GM23338 (cell line): Measurements from ENCODE around the gene MBOAT1. TPM values are rescaled to one million over a fixed set of nuclear protein-coding genes. Genes with fewer than 3 reads are reported as not detected.

Source experiments
- ATAC-seq: fragments of 200-7000 bp; cut with Tn5 transposase; 3 replicates; pipeline ENCODE4 v1.9.1; 2020
- DNase-seq: peaks from one replicate; pipeline ENCODE4 v3.0.0-alpha.2; 2015; ENCODE audit warnings: low spot score
- H2AFZ ChIP-seq: fragments of 200-600 bp; sonication (generic); 2 replicates; pipeline ENCODE4 v1.8.0; 2016; ENCODE audit warnings: antibody characterized with exemption, mild to moderate bottlenecking, moderate library complexity
- H3F3A ChIP-seq: fragments of 200-600 bp; sonication (generic); replicated peaks from 2 replicates; pipeline ENCODE4 v1.8.0; 2017; ENCODE audit warnings: antibody characterized with exemption, mixed run types, low read depth
- H3K27ac ChIP-seq: fragments of 200-600 bp; sonication (generic); 2 replicates; pipeline ENCODE4 v1.6.1; 2016; ENCODE audit warnings: low read depth
- H3K27me3 ChIP-seq: fragments of 200-600 bp; sonication (generic); 2 replicates; pipeline ENCODE4 v1.8.0; 2016; ENCODE audit warnings: mild to moderate bottlenecking, mixed run types, moderate library complexity; ENCODE audit not compliant: insufficient read depth
- H3K36me3 ChIP-seq: fragments of 200-600 bp; sonication (generic); 2 replicates; pipeline ENCODE4 v1.8.0; 2016; ENCODE audit warnings: mild to moderate bottlenecking; ENCODE audit not compliant: insufficient read depth
- H3K4me1 ChIP-seq: fragments of 200-600 bp; sonication (generic); 2 replicates; pipeline ENCODE4 v1.8.0; 2016; ENCODE audit warnings: mild to moderate bottlenecking, moderate library complexity; ENCODE audit not compliant: insufficient read depth
- H3K4me2 ChIP-seq: fragments of 200-600 bp; sonication (generic); 2 replicates; pipeline ENCODE4 v1.7.1; 2017; ENCODE audit warnings: mixed run types
- H3K4me3 ChIP-seq: fragments of 200-600 bp; sonication (generic); 2 replicates; pipeline ENCODE4 v1.6.1; 2016; ENCODE audit warnings: mixed run types
- H3K79me2 ChIP-seq: fragments of 200-600 bp; sonication (generic); replicated peaks from 2 replicates; pipeline ENCODE4 v1.8.0; 2017; ENCODE audit warnings: mild to moderate bottlenecking; ENCODE audit not compliant: insufficient read depth
- H3K9me2 ChIP-seq: fragments of 200-600 bp; sonication (generic); 2 replicates; pipeline ENCODE4 v1.8.0; 2017; ENCODE audit not compliant: insufficient read depth
- H4K20me1 ChIP-seq: fragments of 200-600 bp; sonication (generic); replicated peaks from 2 replicates; pipeline ENCODE4 v1.8.0; 2017; ENCODE audit warnings: mild to moderate bottlenecking; ENCODE audit not compliant: insufficient read depth
- H3K27ac Mint-ChIP-seq: 2 replicates; pipeline ENCODE4 v1.8.0; 2020; ENCODE audit warnings: inconsistent platforms, mild to moderate bottlenecking, moderate library complexity, mixed read lengths
- H3K27me3 Mint-ChIP-seq: 3 replicates; pipeline ENCODE4 v1.8.0; 2022; ENCODE audit warnings: low read depth, mild to moderate bottlenecking, moderate library complexity, mixed read lengths, inconsistent platforms; ENCODE audit not compliant: insufficient read depth, poor library complexity
- H3K36me3 Mint-ChIP-seq: 3 replicates; pipeline ENCODE4 v1.8.0; 2021; ENCODE audit warnings: low read depth, mild to moderate bottlenecking, inconsistent platforms, moderate library complexity, mixed read lengths
- H3K4me1 Mint-ChIP-seq: 3 replicates; pipeline ENCODE4 v1.8.0; 2020; ENCODE audit warnings: mild to moderate bottlenecking, inconsistent platforms, mixed read lengths
- H3K4me3 Mint-ChIP-seq: 3 replicates; pipeline ENCODE4 v1.8.0; 2021; ENCODE audit warnings: moderate library complexity, mild to moderate bottlenecking, inconsistent platforms, mixed read lengths
- H3K9me3 Mint-ChIP-seq: 3 replicates; pipeline ENCODE4 v1.8.0; 2020; ENCODE audit warnings: moderate library complexity, mild to moderate bottlenecking, inconsistent platforms, mixed read lengths
- CREB1 ChIP-seq: fragments of 250-450 bp; sonication (Bioruptor Pico); IDR thresholded peaks from 2 replicates; pipeline ENCODE4 v1.5.0; 2020; ENCODE audit warnings: low read depth, mild to moderate bottlenecking, moderate library complexity
- CTCF ChIP-seq, 2 experiments: fragments of 200-600 bp in 1 of 2; sonication (generic) in 1 of 2; conservative IDR thresholded peaks; 2 replicates each; pipeline versions ENCODE4 v1.5.1 to v1.6.1; 2016 to 2017; ENCODE audit warnings: antibody characterized with exemption in 2 of 2, low read depth in 2 of 2, mild to moderate bottlenecking in 2 of 2, moderate library complexity in 1 of 2
- EZH2 ChIP-seq: fragments of 200-600 bp; sonication (generic); IDR thresholded peaks from one replicate; pipeline ENCODE4 v1.8.0; 2017; ENCODE audit warnings: antibody characterized with exemption, mild to moderate bottlenecking, low read depth; ENCODE audit not compliant: unreplicated experiment
- JUNB ChIP-seq: IDR thresholded peaks from one replicate; pipeline ENCODE4 v1.6.1; 2016; ENCODE audit warnings: antibody characterized with exemption; ENCODE audit not compliant: unreplicated experiment
- STAT1 ChIP-seq: IDR thresholded peaks from one replicate; pipeline ENCODE4 v1.6.1; 2016; ENCODE audit warnings: antibody characterized with exemption; ENCODE audit not compliant: unreplicated experiment
- ZNF462 ChIP-seq: fragments of 250-450 bp; sonication (Bioruptor Pico); IDR thresholded peaks from 2 replicates; pipeline ENCODE4 v1.5.0; 2020; ENCODE audit warnings: mild to moderate bottlenecking, moderate library complexity
- polyA plus RNA-seq: library from polyadenylated mRNA; unstranded; fragments of >200 nt; fragmentation: Nextera tagmentation; extraction: Ambion mirVana; gene quantifications from 2 replicates; pipeline ENCODE4 v1.2.1, GENCODE V29; 2016
- total RNA-seq: library from RNA; depleted of rRNA; stranded (reverse); fragments of >200 nt; shearing (Covaris generic); gene quantifications from 2 replicates; pipeline ENCODE4 v1.2.3, GENCODE V29; 2014

The MBOAT1 gene
- total and polyA plus RNA-seq, 2 experiments from 2014 or later: 3.8 to 18.6 TPM

- H3K9me2 ChIP-seq: no peaks in the 10 kb centered on the region
- H3F3A ChIP-seq: no peaks in the 10 kb centered on the region
- H3K4me3 Mint-ChIP-seq: no peak overlapping the region
- H3K9me3 Mint-ChIP-seq: no peaks in the 10 kb centered on the region
- H3K4me2 ChIP-seq: no peak overlapping the region
- TF ChIP-seq CTCF (conservative IDR thresholded peaks at IDR 0.05; ENCODE audit: low read depth in 2 of 2) (no peak), ZNF462 (no peak), JUNB (no peak), EZH2 (no peak), STAT1 (no peak), CREB1 (CRISPR knock-in tag) (no peak)
- H3K79me2 ChIP-seq: peaks cover 5% of the 10 kb centered on the region; the same call in 1 of the 2 replicates
- H3K27ac ChIP-seq: no peak overlapping the region
- peaks cover 5% of the 10 kb centered on the region; the same call in 1 of the 2 replicates for H3K4me1 ChIP-seq
- peaks cover 5% of the 10 kb centered on the region for H3K27me3 Mint-ChIP-seq
- no peak overlapping the region for H2AFZ ChIP-seq
- ATAC-seq: no peak
- no peak for DNase-seq
- no peaks in the 10 kb centered on the region; the same call in 2 of the 3 replicates for H3K36me3 Mint-ChIP-seq
- H4K20me1 ChIP-seq: no peaks in the 10 kb centered on the region
- H3K4me1 Mint-ChIP-seq: peaks cover 6% of the 10 kb centered on the region; the same call in 2 of the 3 replicates
- no peaks in the 10 kb centered on the region for H3K27me3 ChIP-seq
- H3K27ac Mint-ChIP-seq: no peak overlapping the region
- no peaks in the 10 kb centered on the region for H3K36me3 ChIP-seq
- no peak overlapping the region for H3K4me3 ChIP-seq
Measured at GRCh38 chr6:20169786-20170185, 42.5 kb downstream of the MBOAT1 start.
